ENCODE results near the gene CORO1C.

Gene CORO1C

GRCh38 chr12:108610856-108611605 lies 120.3 kb downstream of the CORO1C start:
- H3K27ac ChIP-seq = no peak overlapping the region
- no peak for TF ChIP-seq CTCF (conservative IDR thresholded peaks at IDR 0.05; ENCODE audit: low read depth)
- ChIA-PET POLR2A (ENCODE audit: low non-redundant PET) (no interaction called here), CTCF (interaction anchor here (0.6 kb wide), 1 partner anchor 817 kb away, joined by 5 read pairs; no protein-coding TSS in a partner anchor)
- no peak for DNase-seq (ENCODE audit: low spot score)

GRCh38 chr12:108610336-108610815 lies 120.9 kb downstream of the CORO1C start:
- ChIA-PET POLR2A (ENCODE audit: low non-redundant PET) (no interaction called here), CTCF (no interaction called here)
- DNase-seq (ENCODE audit: low spot score) = no peak
- no peak overlapping the region for H3K27ac ChIP-seq
- no peak for TF ChIP-seq CTCF (conservative IDR thresholded peaks at IDR 0.05; ENCODE audit: low read depth)

GRCh38 chr12:108609537-108610335 lies 121.6 kb downstream of the CORO1C start:
- no peak for DNase-seq (ENCODE audit: low spot score)
- ChIA-PET POLR2A (ENCODE audit: low non-redundant PET) (no interaction called here), CTCF (interaction anchor here (0.6 kb wide), 1 partner anchor 615 kb away, joined by 4 read pairs; no protein-coding TSS in a partner anchor)
- TF ChIP-seq CTCF (conservative IDR thresholded peaks at IDR 0.05; ENCODE audit: low read depth) = no peak
- no peak overlapping the region for H3K27ac ChIP-seq

GRCh38 chr12:108608616-108609015 lies 122.7 kb downstream of the CORO1C start:
- ChIA-PET CTCF (interaction anchor here (1.1 kb wide), 1 partner anchor 9 kb away, joined by 4 read pairs; no protein-coding TSS in a partner anchor), POLR2A (ENCODE audit: low non-redundant PET) (no interaction called here)
- H3K27ac ChIP-seq = no peak overlapping the region
- no peak for TF ChIP-seq CTCF (conservative IDR thresholded peaks at IDR 0.05; ENCODE audit: low read depth)
- no peak for DNase-seq (ENCODE audit: low spot score)

- no peak overlapping the region for H3K27ac ChIP-seq
- TF ChIP-seq CTCF (conservative IDR thresholded peaks at IDR 0.05; ENCODE audit: low read depth) = no peak
- POLR2A ChIA-PET (ENCODE audit: low non-redundant PET) = no interaction called here
- CTCF ChIA-PET = interaction anchor here (0.7 to 1.1 kb wide), 2 partner anchors 10 to 19 kb away, joined by 3 to 4 read pairs; no protein-coding TSS in a partner anchor
- no peak for DNase-seq (ENCODE audit: low spot score)
Observed at GRCh38 chr12:108607981-108608600, 123.2 kb downstream of the CORO1C start.

GRCh38 chr12:108606492-108606891 lies 124.8 kb downstream of the CORO1C start:
- H3K27ac ChIP-seq = no peak overlapping the region
- TF ChIP-seq CTCF (conservative IDR thresholded peaks at IDR 0.05; ENCODE audit: low read depth) = no peak
- ChIA-PET POLR2A (ENCODE audit: low non-redundant PET) (no interaction called here), CTCF (no interaction called here)
- no peak for DNase-seq (ENCODE audit: low spot score)
